ENCODE data around the gene GPR26.

The GPR26 gene

GRCh38 chr10:123678376-123678775, 12.2 kb downstream of the GPR26 start:
- H3K4me3 ChIP-seq (ENCODE audit: low read length): no peak overlapping the region
- DNase-seq (ENCODE audit: low read depth): no peak
- TF ChIP-seq, protein P1, sequence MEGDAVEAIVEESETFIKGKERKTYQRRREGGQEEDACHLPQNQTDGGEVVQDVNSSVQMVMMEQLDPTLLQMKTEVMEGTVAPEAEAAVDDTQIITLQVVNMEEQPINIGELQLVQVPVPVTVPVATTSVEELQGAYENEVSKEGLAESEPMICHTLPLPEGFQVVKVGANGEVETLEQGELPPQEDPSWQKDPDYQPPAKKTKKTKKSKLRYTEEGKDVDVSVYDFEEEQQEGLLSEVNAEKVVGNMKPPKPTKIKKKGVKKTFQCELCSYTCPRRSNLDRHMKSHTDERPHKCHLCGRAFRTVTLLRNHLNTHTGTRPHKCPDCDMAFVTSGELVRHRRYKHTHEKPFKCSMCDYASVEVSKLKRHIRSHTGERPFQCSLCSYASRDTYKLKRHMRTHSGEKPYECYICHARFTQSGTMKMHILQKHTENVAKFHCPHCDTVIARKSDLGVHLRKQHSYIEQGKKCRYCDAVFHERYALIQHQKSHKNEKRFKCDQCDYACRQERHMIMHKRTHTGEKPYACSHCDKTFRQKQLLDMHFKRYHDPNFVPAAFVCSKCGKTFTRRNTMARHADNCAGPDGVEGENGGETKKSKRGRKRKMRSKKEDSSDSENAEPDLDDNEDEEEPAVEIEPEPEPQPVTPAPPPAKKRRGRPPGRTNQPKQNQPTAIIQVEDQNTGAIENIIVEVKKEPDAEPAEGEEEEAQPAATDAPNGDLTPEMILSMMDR (IDR thresholded peaks at IDR 0.05; ENCODE audit: insufficient read depth, low read depth, low read length, missing control alignments): no peak

DNA sequence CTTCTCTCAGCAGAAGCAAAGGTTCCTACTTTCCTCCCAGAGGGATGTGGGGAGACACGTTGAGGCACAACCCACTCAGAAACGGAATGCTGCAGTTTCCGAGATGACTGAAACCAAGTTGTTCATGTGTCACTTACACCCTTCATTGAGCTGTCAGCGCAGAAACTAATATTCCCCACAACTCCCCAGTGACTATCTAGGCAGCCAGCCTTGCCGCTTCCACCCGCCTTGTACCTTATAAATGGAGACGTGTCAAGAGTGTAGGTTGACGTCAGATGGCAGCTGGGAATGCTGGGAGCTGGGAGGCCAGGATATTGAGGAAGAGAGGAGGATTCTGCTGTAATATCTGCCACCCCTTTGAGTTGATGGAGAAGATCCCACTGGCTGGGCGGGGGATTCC, 15.1 kb downstream of the GPR26 start:
- TF ChIP-seq, protein P1 (IDR thresholded peaks at IDR 0.05; ENCODE audit: insufficient read depth, low read depth, low read length, missing control alignments): no peak
- DNase-seq (ENCODE audit: low read depth): no peak
- no peak overlapping the region for H3K4me3 ChIP-seq (ENCODE audit: low read length)

GRCh38 chr10:123682477-123682876, 16.3 kb downstream of the GPR26 start:
- DNase-seq (ENCODE audit: low read depth): no peak
- TF ChIP-seq, protein P1 (IDR thresholded peaks at IDR 0.05; ENCODE audit: insufficient read depth, low read depth, low read length, missing control alignments): no peak
- no peak overlapping the region for H3K4me3 ChIP-seq (ENCODE audit: low read length)

- TF ChIP-seq, protein P1 (IDR thresholded peaks at IDR 0.05; ENCODE audit: insufficient read depth, low read depth, low read length, missing control alignments): no peak
- DNase-seq (ENCODE audit: low read depth): no peak
- H3K4me3 ChIP-seq (ENCODE audit: low read length): no peak overlapping the region
Measured at GRCh38 chr10:123683459-123683858, 17.3 kb downstream of the GPR26 start.

- TF ChIP-seq, protein P1 (IDR thresholded peaks at IDR 0.05; ENCODE audit: insufficient read depth, low read depth, low read length, missing control alignments): no peak
- no peak for DNase-seq (ENCODE audit: low read depth)
- H3K4me3 ChIP-seq (ENCODE audit: low read length): no peak overlapping the region
Measured at GRCh38 chr10:123683865-123684264, 17.7 kb downstream of the GPR26 start.

GRCh38 chr10:123685260-123685659, 19.1 kb downstream of the GPR26 start:
- no peak overlapping the region for H3K4me3 ChIP-seq (ENCODE audit: low read length)
- TF ChIP-seq, protein P1 (IDR thresholded peaks at IDR 0.05; ENCODE audit: insufficient read depth, low read depth, low read length, missing control alignments): no peak
- no peak for DNase-seq (ENCODE audit: low read depth)

DNA sequence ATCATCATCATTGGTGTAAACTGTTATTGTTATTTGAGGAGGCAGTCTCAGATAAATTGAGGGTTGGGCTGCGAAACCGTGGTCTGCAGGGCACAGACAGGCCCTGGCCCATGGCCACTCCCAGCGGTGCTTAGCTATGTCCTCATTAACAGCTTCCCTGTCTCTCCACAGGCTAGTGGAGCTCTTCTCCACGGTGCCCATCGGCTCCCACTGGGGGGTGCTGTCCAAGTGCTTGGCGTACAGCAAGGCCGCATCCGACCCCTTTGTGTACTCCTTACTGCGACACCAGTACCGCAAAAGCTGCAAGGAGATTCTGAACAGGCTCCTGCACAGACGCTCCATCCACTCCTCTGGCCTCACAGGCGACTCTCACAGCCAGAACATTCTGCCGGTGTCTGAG, 21.6 kb downstream of the GPR26 start:
- no peak for DNase-seq (ENCODE audit: low read depth)
- H3K4me3 ChIP-seq (ENCODE audit: low read length): no peak overlapping the region
- TF ChIP-seq, protein P1 (IDR thresholded peaks at IDR 0.05; ENCODE audit: insufficient read depth, low read depth, low read length, missing control alignments): no peak
